Fibroblast of lung (primary cell): ENCODE results near the gene RRAGA. TPM values are rescaled to one million over a fixed set of nuclear protein-coding genes. Genes with fewer than 3 reads are reported as not detected.

Experiments used
- DNase-seq, 2 donors: peaks; one replicate each; pipeline versions ENCODE4 v3.0.0 to v3.0.0-alpha.2; 2010; ENCODE audit warnings: low read depth in 2 of 2
- H2AFZ ChIP-seq: 2 replicates; pipeline ENCODE4 v1.5.1; 2012; ENCODE audit warnings: low read length, control low read depth, inconsistent platforms
- H3K27ac ChIP-seq: 2 replicates; pipeline ENCODE4 v1.5.1; 2011; ENCODE audit warnings: low read length, control low read depth; ENCODE audit not compliant: insufficient read depth
- H3K27me3 ChIP-seq: 2 replicates; pipeline ENCODE4 v1.5.1; 2011; ENCODE audit warnings: mild to moderate bottlenecking, low read length; ENCODE audit not compliant: control insufficient read depth, insufficient read depth
- H3K36me3 ChIP-seq: 2 replicates; pipeline ENCODE4 v1.5.1; 2011; ENCODE audit warnings: low read length; ENCODE audit not compliant: control insufficient read depth, insufficient read depth
- H3K4me1 ChIP-seq: 2 replicates; pipeline ENCODE4 v1.5.1; 2011; ENCODE audit warnings: low read length; ENCODE audit not compliant: control insufficient read depth, insufficient read depth; ENCODE audit errors: extremely low read depth
- H3K4me2 ChIP-seq: 2 replicates; pipeline ENCODE4 v1.5.1; 2011; ENCODE audit warnings: low read length, control low read depth; ENCODE audit not compliant: insufficient read depth; ENCODE audit errors: extremely low read depth
- H3K4me3 ChIP-seq, 4 experiments: fragments of 200-600 bp in 1 of 4; sonication (generic) in 1 of 4; replicated peaks in 1 of 4; 2 replicates each; pipeline ENCODE4 v1.5.1; 2011 to 2016; ENCODE audit warnings: low read length in 4 of 4, low read depth in 3 of 4, mild to moderate bottlenecking in 3 of 4, control low read depth in 2 of 4, inconsistent platforms in 1 of 4, mixed read lengths in 1 of 4; ENCODE audit not compliant: insufficient read depth in 1 of 4; ENCODE audit errors: control extremely low read depth in 1 of 4
- H3K79me2 ChIP-seq: 2 replicates; pipeline ENCODE4 v1.5.1; 2012; ENCODE audit warnings: mild to moderate bottlenecking, low read length, inconsistent platforms; ENCODE audit not compliant: control insufficient read depth, insufficient read depth
- H3K9ac ChIP-seq: 2 replicates; pipeline ENCODE4 v1.5.1; 2011; ENCODE audit warnings: mild to moderate bottlenecking, low read length, control low read depth; ENCODE audit not compliant: insufficient read depth
- H3K9me3 ChIP-seq: 2 replicates; pipeline ENCODE4 v1.5.1; 2012; ENCODE audit warnings: low read depth, low read length; ENCODE audit not compliant: control insufficient read depth, insufficient read depth
- H4K20me1 ChIP-seq: 2 replicates; pipeline ENCODE4 v1.5.1; 2011; ENCODE audit warnings: low read length; ENCODE audit not compliant: control insufficient read depth, insufficient read depth; ENCODE audit errors: extremely low read depth
- EZH2 ChIP-seq: IDR thresholded peaks from 2 replicates; pipeline ENCODE4 v1.5.1; 2012; ENCODE audit warnings: low read length, control low read depth, mild to moderate bottlenecking; ENCODE audit errors: missing control alignments
- polyA plus RNA-seq, 2 donors: library from polyadenylated mRNA; depleted of rRNA in 1 of 2; stranded (reverse) in 1 of 2; unstranded in 1 of 2; fragments of >200 nt; gene quantifications; 2 replicates each; pipeline ENCODE4 v1.2.1, GENCODE V29; 2011 to 2012; ENCODE audit warnings: missing spikeins in 1 of 2
- total RNA-seq: library from RNA; depleted of rRNA; stranded (reverse); fragments of >200 nt; gene quantifications from 2 replicates; pipeline ENCODE4 v1.2.1, GENCODE V29; 2014
- TF ChIP-seq, protein P1 (sequence below), 2 donors: IDR thresholded peaks in 1 of 2; conservative IDR thresholded peaks in 1 of 2; 1 replicate in 1 of 2; 2 replicates in 1 of 2; pipeline ENCODE4 v1.5.1; 2011 to 2012; ENCODE audit warnings: low read length in 2 of 2, control low read depth in 1 of 2, inconsistent platforms in 1 of 2, low read depth in 1 of 2, mild to moderate bottlenecking in 1 of 2

Gene RRAGA
- total and polyA plus RNA-seq, 2 donors (not counting 1 experiment from before 2014, with no cell fraction given), result 62.9 to 186 TPM

DNA sequence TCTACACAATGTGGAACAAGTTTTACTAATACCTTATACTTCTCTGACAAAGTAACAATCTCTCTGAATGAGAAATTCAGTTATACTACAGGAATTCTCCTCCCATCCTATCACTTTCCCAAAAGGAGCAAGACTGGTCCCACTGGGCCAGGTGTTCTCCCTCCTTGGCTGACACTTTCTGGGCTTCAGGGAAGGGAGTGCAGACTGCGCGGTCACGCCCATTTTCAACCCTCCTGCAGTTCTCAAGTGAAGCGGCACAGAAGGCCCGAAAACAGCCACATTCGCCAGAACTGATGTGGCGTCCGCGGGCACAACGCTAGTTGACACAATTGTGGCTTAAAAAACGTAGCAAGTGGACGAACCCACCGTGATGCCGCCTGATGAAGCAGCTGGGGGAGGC lies 16.8 kb upstream of the RRAGA start:
- Histone ChIP-seq H3K9ac (no peak overlapping the region), H4K20me1 (no peaks in the 10 kb centered on the region), H3K4me1 (no peaks in the 10 kb centered on the region), H3K27ac (no peak overlapping the region), H3K4me3 (no peak overlapping the region), H3K36me3 (no peaks in the 10 kb centered on the region), H3K9me3 (no peaks in the 10 kb centered on the region), H3K4me2 (no peak overlapping the region), H3K79me2 (no peaks in the 10 kb centered on the region), H3K27me3 (peaks cover 3% of the 10 kb centered on the region), H2AFZ (no peak overlapping the region)
- TF ChIP-seq, protein P1, sequence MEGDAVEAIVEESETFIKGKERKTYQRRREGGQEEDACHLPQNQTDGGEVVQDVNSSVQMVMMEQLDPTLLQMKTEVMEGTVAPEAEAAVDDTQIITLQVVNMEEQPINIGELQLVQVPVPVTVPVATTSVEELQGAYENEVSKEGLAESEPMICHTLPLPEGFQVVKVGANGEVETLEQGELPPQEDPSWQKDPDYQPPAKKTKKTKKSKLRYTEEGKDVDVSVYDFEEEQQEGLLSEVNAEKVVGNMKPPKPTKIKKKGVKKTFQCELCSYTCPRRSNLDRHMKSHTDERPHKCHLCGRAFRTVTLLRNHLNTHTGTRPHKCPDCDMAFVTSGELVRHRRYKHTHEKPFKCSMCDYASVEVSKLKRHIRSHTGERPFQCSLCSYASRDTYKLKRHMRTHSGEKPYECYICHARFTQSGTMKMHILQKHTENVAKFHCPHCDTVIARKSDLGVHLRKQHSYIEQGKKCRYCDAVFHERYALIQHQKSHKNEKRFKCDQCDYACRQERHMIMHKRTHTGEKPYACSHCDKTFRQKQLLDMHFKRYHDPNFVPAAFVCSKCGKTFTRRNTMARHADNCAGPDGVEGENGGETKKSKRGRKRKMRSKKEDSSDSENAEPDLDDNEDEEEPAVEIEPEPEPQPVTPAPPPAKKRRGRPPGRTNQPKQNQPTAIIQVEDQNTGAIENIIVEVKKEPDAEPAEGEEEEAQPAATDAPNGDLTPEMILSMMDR (conservative IDR thresholded peaks at IDR 0.05 in 1 of 2, IDR thresholded peaks at IDR 0.05 in 1 of 2; ENCODE audit: low read depth in 1 of 2, low read length in 2 of 2), result no peak
- no peak for TF ChIP-seq EZH2
- no peak for DNase-seq

DNA sequence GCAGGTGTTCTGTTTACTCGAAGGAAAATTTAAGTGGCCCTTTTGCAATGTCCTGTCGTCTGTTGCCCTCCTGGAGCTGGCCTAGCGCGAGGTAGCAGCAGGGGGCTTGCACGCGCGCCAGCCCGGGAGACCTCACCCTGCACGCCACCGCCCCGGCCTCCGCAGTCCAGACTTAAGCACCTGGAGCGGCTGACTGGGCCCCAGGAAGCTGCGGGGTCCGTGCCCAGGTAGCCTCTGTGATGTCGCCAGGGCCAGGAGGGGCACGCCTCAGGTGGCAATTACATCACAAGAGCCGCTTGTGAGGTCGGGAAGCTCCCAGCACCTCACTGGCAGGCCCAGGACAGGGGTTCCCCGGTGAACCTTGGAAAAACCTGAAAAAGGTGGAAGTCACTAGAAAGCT lies 16.2 kb upstream of the RRAGA start, which contains the start of gene SAXO1:
Gene SAXO1, minus strand, starts transcription at position 195 of the 400 bp plus-strand sequence. CDS start 301 bp downstream, outside the sequence.
- H3K36me3 ChIP-seq, result no peaks in the 10 kb centered on the region
- TF ChIP-seq, protein P1 (conservative IDR thresholded peaks at IDR 0.05 in 1 of 2, IDR thresholded peaks at IDR 0.05 in 1 of 2; ENCODE audit: low read depth in 1 of 2, low read length in 2 of 2), result no peak
- no peak for TF ChIP-seq EZH2

GRCh38 chr9:19036611-19037010 lies 12.6 kb upstream of the RRAGA start:
- Histone ChIP-seq H2AFZ (no peak overlapping the region), H3K27ac (no peak overlapping the region), H3K36me3 (no peaks in the 10 kb centered on the region), H3K4me1 (no peaks in the 10 kb centered on the region), H3K4me3 (no peak overlapping the region), H3K9ac (no peak overlapping the region), H4K20me1 (no peaks in the 10 kb centered on the region), H3K79me2 (no peaks in the 10 kb centered on the region), H3K27me3 (peaks cover 3% of the 10 kb centered on the region), H3K9me3 (no peaks in the 10 kb centered on the region), H3K4me2 (no peak overlapping the region)
- DNase-seq, result no peak
- TF ChIP-seq, protein P1 (conservative IDR thresholded peaks at IDR 0.05 in 1 of 2, IDR thresholded peaks at IDR 0.05 in 1 of 2; ENCODE audit: low read depth in 1 of 2, low read length in 2 of 2), result no peak
- no peak for TF ChIP-seq EZH2

More for the DNA sequence above, 16.2 kb upstream of the RRAGA start, which contains the start of gene SAXO1:
- Histone ChIP-seq H3K9me3 (no peaks in the 10 kb centered on the region), H4K20me1 (no peaks in the 10 kb centered on the region), H3K27ac (no peak within 1 kb of the TSS), H3K9ac (no peak within 1 kb of the TSS), H2AFZ (no peak within 1 kb of the TSS), H3K4me2 (no peak within 1 kb of the TSS), H3K4me3 (no peak within 1 kb of the TSS), H3K4me1 (no peaks in the 10 kb centered on the region), H3K79me2 (no peaks in the 10 kb centered on the region), H3K27me3 (peaks cover 3% of the 10 kb centered on the region)
- DNase-seq, result no peak
